ENCODE measurements around the gene CDH13. TPM values are rescaled to one million over a fixed set of nuclear protein-coding genes. Genes with fewer than 3 reads are reported as not detected.

CDH13 gene
- total and polyA plus RNA-seq, 7 donors = 6.1 to 30.7 (median 22.8) TPM

GRCh38 chr16:82616356-82616755 lies 10.4 kb upstream of the CDH13 start:
- no peak for TF ChIP-seq CTCF (IDR thresholded peaks at IDR 0.05)
- no peak overlapping the region for H3K27ac ChIP-seq
- DNase-seq (no peak), ATAC-seq (no peak)
- WGBS, 3 donors = 86 to 90% (median 88%) methylated on average over 4 of the region's 4 CpGs
- H3K4me3 ChIP-seq = no peak overlapping the region
- no peaks in the 10 kb centered on the region for H3K36me3 ChIP-seq (ENCODE audit: insufficient read depth in 1 of 2, low read depth in 1 of 2)
- intact Hi-C loops (cut with DNase I) = no loop called here
- H3K27me3 ChIP-seq (ENCODE audit: insufficient read depth in 3 of 3, low read length in 2 of 3) = no peaks in the 10 kb centered on the region
- no peaks in the 10 kb centered on the region for H3K9me3 ChIP-seq
- no peaks in the 10 kb centered on the region for H3K4me1 ChIP-seq

GRCh38 chr16:82621781-82622180 lies 5.0 kb upstream of the CDH13 start:
- DNase-seq = no peak
- peak in 3 of 4 donors; percentile 52 to 73 (median 71) for ATAC-seq
- Histone ChIP-seq H3K9me3 (no peaks in the 10 kb centered on the region), H3K4me3 (no peak overlapping the region), H3K4me1 (peaks cover 9% of the 10 kb centered on the region), H3K27ac (no peak overlapping the region), H3K36me3 (ENCODE audit: insufficient read depth in 1 of 2, low read depth in 1 of 2) (no peaks in the 10 kb centered on the region), H3K27me3 (ENCODE audit: insufficient read depth in 3 of 3, low read length in 2 of 3) (no peaks in the 10 kb centered on the region)
- intact Hi-C loops (cut with DNase I) = loop anchor here (10.0 kb wide), 3 partner anchors 263 to 823 kb away; no protein-coding TSS in a partner anchor
- 3 to 4% (median 4%) methylated on average over 1 of the region's 1 CpG for WGBS, 3 donors
- no peak for TF ChIP-seq CTCF (IDR thresholded peaks at IDR 0.05)

- no peak overlapping the region for H3K27ac ChIP-seq
- H3K9me3 ChIP-seq = no peaks in the 10 kb centered on the region
- DNase-seq (no peak), ATAC-seq (no peak)
- no peaks in the 10 kb centered on the region for H3K36me3 ChIP-seq (ENCODE audit: insufficient read depth in 1 of 2, low read depth in 1 of 2)
- no peaks in the 10 kb centered on the region for H3K27me3 ChIP-seq (ENCODE audit: insufficient read depth in 3 of 3, low read length in 2 of 3)
- no peak overlapping the region for H3K4me3 ChIP-seq
- no peak for TF ChIP-seq CTCF (IDR thresholded peaks at IDR 0.05)
- WGBS, 3 donors = 40 to 60% (median 48%) methylated on average over 7 of the region's 7 CpGs
- intact Hi-C loops (cut with DNase I) = loop anchor here (10.0 kb wide), 3 partner anchors 262 to 822 kb away; no protein-coding TSS in a partner anchor
- peaks cover 10% of the 10 kb centered on the region for H3K4me1 ChIP-seq
These were observed 3.5 kb upstream of the CDH13 start for GRCh38 chr16:82623241-82623640.

GRCh38 chr16:82625066-82625968 lies 1.5 kb upstream of the CDH13 start:
- H3K4me1 ChIP-seq = peaks cover 30% of the 10 kb centered on the region
- intact Hi-C loops (cut with DNase I) = loop anchor here (10.0 kb wide), 3 partner anchors 259 to 819 kb away; no protein-coding TSS in a partner anchor
- H3K36me3 ChIP-seq (ENCODE audit: insufficient read depth in 1 of 2, low read depth in 1 of 2) = no peaks in the 10 kb centered on the region
- DNase-seq (no peak), ATAC-seq (no peak)
- H3K27ac ChIP-seq = no peak overlapping the region
- no peak for TF ChIP-seq CTCF (IDR thresholded peaks at IDR 0.05)
- H3K27me3 ChIP-seq (ENCODE audit: insufficient read depth in 3 of 3, low read length in 2 of 3) = no peaks in the 10 kb centered on the region
- no peaks in the 10 kb centered on the region for H3K9me3 ChIP-seq
- no peak overlapping the region for H3K4me3 ChIP-seq
- 74 to 77% (median 74%) methylated on average over 8 of the region's 8 CpGs for WGBS, 3 donors

Data from psoas muscle (tissue), 8 donors.